ENCODE results near the gene MTTP.
A peak's percentile ranks its signal among the peaks of the same experiment; 100 is the strongest.

The MTTP gene

GRCh38 chr4:99593781-99594641 lies 19.4 kb downstream of the MTTP start:
- DNase-seq: no peak

DNA sequence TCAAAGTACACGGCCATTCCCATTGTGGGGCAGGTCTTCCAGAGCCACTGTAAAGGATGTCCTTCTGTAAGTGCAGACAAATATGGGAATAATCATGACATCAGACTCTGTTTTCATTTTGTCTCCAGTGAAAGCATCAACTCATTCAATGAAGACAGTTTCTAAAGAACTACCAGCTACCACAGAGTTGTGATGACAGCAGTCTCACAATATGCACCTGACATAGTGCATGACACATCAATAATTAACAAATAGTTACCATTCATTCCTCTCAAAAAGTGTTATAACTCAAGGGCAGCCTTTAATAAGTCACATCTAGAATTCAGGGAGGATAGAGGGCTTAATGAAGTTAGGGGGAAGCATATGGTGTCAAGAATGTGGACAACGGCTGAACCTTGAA lies 20.2 kb downstream of the MTTP start:
- no peak for DNase-seq

- DNase-seq: no peak
Observed at GRCh38 chr4:99606716-99607115, 32.1 kb downstream of the MTTP start.

GRCh38 chr4:99608417-99608816 lies 33.8 kb downstream of the MTTP start:
- no peak for DNase-seq

DNA sequence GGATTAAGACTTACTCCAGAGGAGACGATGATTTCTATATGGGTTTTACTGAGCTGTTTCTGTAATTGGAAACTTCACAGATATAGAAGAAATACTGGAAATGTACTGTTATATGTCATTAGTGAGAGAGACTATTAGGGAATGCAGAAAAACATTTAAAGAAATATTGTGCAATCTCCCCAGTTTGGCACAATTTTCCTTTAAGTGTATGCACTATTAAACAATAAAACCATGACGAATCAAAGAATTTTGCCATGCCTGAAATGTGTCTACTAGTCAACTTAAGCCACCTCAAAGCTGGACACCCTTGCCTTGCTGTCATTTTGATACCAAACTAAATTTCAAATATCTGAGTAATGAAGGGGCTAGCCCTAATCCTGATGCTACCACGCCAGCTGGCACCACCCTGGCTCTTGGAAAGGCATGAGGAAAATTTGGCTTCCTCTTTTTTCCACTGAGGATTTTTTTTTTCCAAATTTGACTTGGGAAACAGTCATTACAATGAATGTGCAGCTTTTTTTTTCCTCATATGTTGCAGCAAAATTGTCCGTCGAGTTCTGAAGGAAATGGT lies 36.1 kb downstream of the MTTP start:
- DNase-seq: no peak

GRCh38 chr4:99612281-99612680 lies 37.7 kb downstream of the MTTP start:
- DNase-seq: no peak

- DNase-seq: no peak
Observed at GRCh38 chr4:99612704-99613103, 38.1 kb downstream of the MTTP start.

DNA sequence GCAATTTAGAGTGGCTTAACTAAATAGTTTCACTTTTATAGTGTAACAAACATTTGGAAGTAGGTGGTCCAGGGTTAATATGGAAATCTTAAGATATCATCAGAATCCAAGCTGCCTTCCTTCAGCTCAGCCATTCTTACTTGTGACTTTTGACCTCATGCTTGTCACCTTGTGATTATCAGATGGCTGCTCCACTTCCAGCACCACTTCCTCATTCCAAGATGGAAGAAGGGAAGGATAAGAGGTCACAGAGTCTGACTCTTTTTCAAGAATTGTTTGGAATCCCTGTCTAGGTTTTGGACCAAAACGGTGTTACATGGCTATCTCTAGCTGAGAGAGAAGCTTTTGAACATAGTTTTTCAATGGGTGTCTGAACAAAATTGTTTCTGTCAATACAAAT lies 39.9 kb downstream of the MTTP start:
- no peak for DNase-seq

GRCh38 chr4:99615170-99615820 lies 40.7 kb downstream of the MTTP start:
- DNase-seq: no peak

DNA sequence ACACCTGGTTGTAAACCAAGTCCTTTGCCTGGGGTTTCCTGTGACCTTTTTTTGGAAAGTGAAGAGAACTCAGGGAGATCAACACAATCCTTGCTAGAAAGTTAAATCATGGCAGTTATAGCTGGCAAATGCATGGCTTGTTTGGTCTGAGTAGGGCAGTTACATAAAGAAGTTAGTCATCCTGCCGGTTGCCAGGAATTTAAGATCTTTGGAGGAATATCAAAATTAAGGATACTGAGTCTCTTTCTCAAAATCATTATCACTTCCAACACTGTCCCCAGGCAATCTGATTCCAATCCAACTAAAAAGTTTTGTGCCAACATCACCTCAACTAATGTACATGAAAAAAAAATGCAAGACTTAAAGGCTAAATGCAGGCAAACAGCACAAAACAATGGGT lies 42.8 kb downstream of the MTTP start:
- DNase-seq: no peak

GRCh38 chr4:99622341-99622740 lies 47.7 kb downstream of the MTTP start:
- DNase-seq: no peak

GRCh38 chr4:99624141-99624719 lies 49.6 kb downstream of the MTTP start:
- no peak for DNase-seq

GRCh38 chr4:99625369-99625768 lies 50.7 kb downstream of the MTTP start:
- no peak for DNase-seq

DNA sequence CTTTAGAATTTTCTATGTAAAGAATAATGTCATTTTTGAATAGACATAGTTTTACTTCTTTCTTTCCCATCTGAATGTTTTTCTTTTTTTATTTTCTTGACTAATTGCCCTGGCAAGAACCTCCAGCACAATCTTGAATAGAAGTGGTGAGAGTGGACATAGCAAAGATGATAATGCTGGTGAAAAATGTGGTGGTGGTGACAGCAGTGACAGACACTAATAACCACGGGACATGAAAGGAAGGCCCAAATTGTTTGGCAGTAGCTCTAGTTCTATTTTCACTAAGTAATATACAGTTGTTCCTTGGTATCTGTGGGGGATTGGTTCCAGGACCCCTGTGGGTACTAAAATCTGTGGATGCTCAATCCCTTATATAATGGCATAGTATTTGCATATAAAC lies 53.4 kb downstream of the MTTP start:
- no peak for DNase-seq

GRCh38 chr4:99629962-99630554 lies 55.4 kb downstream of the MTTP start:
- no peak for DNase-seq

- DNase-seq: no peak
Observed at GRCh38 chr4:99630857-99631360, 56.3 kb downstream of the MTTP start.

DNA sequence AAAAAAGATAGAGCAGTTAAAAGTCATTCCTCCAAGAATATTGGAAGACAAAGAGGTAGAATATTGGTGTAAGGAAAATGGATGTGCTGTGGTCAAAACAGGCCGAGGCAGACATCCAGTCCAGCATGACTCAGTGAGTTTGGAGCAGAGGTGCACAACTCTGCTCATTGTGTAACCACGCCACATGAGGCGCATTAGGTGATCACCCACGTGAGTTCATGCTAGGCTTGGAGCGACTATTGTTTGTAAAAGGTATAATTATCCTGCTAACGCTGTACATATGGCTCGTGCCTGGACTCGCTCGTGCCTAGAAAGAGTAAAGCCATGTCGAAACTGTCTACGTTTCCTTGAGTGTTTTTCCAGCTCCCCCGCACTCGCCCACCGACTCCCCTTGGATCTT lies 59.1 kb downstream of the MTTP start:
- peak; percentile 70 for DNase-seq

- DNase-seq: no peak
Observed at GRCh38 chr4:99634742-99635360, 60.2 kb downstream of the MTTP start.

DNA sequence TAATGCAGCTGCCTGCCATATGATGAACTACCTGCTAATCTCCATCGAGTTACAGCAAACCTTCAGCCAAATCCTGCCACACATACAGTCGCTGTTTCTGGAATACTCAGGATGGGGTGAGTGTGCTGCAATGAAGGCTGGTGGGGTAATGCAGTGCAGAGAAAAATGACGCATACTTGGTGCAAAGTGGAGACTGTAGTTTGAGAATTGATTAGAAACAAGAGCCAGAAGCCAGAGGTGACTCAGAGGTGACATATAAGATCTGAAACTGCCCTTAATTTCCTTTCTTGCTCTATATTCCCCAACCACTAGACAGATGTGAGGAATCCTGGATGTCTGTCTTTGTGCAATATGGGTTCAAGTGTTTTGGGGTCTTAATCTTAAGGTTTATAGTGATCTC lies 61.0 kb downstream of the MTTP start:
- no peak for DNase-seq

GRCh38 chr4:99636422-99636821 lies 61.8 kb downstream of the MTTP start:
- DNase-seq: no peak

DNA sequence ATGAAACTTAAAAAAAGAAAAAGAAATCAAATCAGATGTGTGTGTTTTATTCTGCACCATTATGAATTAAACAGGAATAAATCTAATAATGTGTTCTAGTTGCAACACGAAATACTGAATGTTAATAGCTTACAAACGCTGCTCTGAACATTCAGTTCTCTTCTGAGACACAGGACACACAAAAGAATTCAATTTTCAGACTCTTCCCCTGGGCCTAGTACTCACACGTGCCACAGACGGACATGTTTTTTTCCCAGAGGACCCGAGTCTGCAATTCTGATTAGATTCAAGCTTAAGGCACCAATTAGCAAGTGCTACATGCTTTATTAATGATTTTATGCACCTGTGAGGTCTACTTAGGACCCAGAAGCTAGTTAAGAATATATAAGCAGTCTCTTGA lies 62.5 kb downstream of the MTTP start:
- no peak for DNase-seq

DNA sequence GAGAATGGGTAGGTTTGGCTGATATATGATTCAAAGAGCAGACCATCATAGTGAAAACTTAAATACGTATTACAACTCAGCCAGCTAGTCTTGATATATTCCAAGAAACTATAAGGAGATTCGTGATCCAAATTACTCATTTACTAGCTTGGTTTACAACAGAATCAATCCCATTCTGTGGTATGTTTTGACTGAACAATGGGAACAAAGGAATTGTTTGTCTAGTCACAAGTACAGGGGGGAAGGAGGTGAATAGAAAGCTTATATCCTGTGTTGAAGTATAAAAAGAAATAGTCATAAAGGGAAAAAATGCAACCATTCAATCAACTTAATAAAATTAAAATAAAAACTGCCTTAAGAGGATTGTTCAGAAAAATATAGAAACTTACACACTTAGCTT lies 66.1 kb downstream of the MTTP start:
- DNase-seq: no peak
